A172 (cell line): ENCODE measurements around the gene UBASH3A. TPM values are rescaled to one million over a fixed set of nuclear protein-coding genes. Genes with fewer than 3 reads are reported as not detected.

ENCODE experiments used
- DNase-seq: peaks from one replicate; pipeline ENCODE4 v3.0.0-alpha.2; 2015; ENCODE audit warnings: low spot score
- total RNA-seq: library from RNA; depleted of rRNA; stranded (reverse); fragments of >200 nt; shearing (Covaris generic); gene quantifications from 2 replicates; pipeline ENCODE4 v1.2.3, GENCODE V29; 2014

The UBASH3A gene
- total RNA-seq, 1 experiment from 2014 or later: not detected

DNA sequence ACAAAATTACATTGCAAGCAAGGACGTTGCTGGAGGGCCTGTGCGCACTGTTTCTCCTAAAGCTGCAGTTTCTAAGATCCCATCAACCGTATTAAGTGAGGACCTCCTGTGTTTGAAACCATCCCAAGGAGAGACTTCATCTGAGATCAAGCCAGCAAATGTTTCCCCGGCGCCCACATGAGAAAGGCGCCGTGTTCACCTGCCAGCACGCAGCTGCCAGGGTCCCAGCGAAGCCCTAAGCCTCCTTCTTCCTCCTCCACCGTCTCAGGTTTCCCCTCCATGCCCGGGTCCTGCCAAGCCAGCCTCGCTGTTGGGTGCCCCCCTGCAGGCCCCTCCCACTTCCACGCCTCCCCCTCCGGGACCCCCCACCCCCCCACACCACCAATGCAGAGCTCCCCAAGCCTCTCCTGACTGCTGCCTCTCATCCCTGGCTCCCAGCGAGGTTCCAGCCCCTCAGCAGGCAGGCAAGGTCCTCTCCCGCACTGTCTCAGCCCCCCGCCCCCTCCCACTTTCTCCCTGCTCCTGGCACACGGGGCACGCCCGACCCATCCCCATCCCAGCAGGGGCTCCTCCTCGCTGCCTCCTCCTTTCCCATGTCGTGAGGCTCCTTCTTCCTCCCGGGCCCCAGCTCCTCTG, 28.7 kb upstream of the UBASH3A start:
- DNase-seq: no peak

DNA sequence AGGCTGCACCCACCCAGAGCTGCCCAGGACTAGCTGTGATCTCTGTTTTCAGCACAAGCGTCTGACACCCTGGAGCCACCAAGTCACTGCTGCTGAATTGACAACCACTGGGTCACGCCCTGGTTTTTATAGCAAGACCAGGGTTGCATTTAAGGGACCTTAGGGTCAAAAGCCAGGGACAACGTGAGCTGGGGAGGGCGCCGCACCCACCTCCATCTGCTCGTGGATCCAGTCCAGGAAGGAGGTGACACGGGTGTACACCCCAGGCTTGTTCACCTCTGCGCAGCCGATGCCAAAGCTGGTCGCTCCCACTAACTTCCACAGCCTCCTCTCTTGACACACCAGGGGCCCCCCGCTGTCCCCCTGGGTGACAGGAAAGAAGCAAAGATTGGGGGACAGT, 28.2 kb upstream of the UBASH3A start:
- no peak for DNase-seq

- DNase-seq: no peak
Observed at GRCh38 chr21:42375966-42376337, 27.8 kb upstream of the UBASH3A start.

DNA sequence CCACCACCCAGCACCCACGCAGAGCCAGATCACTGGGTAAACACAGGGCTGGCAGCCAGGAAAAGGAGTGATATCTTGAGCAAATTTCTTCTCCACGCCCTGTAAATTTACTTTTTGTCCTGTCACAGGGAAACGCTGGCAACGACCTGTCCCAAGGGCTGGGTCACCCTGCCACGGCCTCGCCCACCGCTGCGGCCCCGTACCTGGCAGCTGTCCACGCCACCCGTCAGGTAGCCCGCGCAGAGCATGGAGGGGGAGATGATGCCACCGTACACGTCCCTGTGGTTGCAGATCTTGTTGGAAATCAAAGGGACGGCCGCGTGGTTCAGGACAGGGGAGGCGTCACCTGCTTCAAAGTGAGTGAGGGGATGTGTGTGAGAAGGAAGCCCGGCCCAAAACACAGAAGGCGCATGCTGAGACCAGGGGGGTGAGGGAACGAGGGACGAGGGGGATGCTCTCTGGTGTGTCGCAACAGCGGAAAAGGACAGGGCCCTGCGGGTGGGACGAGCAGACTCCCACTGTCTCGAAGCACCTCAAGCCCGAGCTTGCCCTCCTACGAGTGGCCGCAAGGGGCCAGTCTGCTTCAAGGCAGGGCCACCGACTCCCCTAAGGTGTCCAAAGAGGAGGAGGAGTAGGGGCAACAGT, 27.2 kb upstream of the UBASH3A start:
- no peak for DNase-seq

- DNase-seq: no peak
Observed at GRCh38 chr21:42377211-42377950, 26.3 kb upstream of the UBASH3A start.

DNA sequence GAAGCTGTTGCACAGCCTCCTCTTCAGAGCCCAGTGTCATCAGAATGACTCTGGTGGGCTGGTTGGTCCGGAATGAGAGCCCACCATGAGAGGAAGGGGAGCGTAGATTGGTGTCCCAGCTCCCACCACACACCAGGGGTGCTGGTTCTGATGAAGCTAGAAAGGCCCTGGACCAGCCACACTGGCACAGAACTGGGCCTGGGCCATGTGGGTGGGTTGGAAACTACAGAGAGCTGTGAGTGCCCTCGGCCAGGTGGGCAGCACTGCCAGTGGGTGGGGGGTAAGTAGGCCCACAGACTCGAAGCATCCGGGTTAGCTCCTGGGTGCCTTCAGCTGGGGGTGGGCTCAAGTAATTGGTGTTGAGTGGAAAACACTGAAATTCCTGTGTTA, 25.8 kb upstream of the UBASH3A start:
- DNase-seq: no peak

- DNase-seq: no peak
Observed at GRCh38 chr21:42378418-42378817, 25.3 kb upstream of the UBASH3A start.

DNA sequence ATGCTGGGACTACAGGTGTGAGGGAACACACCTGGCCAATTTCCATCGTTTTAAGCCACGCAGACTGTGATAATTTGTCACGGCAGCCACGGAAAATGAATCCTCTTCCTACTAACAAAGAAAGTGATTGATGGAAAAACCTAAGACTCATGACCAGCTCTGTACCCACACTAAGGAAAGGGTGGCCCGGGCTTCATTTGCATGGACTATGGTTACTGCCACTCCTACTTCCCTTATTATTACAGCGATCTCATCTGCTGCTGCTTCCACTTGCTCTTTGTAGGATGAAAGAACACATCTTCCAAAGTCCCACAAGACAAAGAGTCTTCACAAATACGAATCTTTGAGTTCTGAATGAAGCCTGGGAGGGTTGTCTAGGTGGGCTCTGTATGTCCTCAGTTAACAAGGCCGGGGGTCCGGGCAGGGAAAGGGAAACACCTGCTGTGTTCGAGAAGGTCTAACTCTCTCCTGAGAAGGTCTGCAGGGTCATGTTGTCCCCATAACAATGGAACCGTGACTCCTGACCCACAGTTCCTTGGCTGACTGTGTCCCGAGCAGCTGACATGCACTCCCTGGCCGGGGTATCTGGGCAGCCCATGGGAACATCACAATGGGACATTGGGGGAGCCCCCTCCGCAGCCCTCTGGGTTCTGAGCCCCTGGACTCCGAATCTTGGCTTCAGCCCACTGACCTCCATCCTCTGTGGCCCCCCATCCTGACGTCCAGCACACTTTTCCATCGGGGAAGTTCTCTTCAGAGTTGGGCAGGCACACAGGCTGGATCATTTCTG, 24.1 kb upstream of the UBASH3A start:
- DNase-seq: no peak

- peak; percentile 58 for DNase-seq
Observed at GRCh38 chr21:42381347-42381984, 22.2 kb upstream of the UBASH3A start.

GRCh38 chr21:42382915-42383314, 20.8 kb upstream of the UBASH3A start:
- no peak for DNase-seq

- DNase-seq: no peak
Observed at GRCh38 chr21:42383331-42383730, 20.4 kb upstream of the UBASH3A start.

- DNase-seq: no peak
Observed at GRCh38 chr21:42384156-42384945, 19.4 kb upstream of the UBASH3A start.

- DNase-seq: no peak
Observed at GRCh38 chr21:42384989-42385388, 18.7 kb upstream of the UBASH3A start.

GRCh38 chr21:42385619-42386018, 18.1 kb upstream of the UBASH3A start:
- no peak for DNase-seq

DNA sequence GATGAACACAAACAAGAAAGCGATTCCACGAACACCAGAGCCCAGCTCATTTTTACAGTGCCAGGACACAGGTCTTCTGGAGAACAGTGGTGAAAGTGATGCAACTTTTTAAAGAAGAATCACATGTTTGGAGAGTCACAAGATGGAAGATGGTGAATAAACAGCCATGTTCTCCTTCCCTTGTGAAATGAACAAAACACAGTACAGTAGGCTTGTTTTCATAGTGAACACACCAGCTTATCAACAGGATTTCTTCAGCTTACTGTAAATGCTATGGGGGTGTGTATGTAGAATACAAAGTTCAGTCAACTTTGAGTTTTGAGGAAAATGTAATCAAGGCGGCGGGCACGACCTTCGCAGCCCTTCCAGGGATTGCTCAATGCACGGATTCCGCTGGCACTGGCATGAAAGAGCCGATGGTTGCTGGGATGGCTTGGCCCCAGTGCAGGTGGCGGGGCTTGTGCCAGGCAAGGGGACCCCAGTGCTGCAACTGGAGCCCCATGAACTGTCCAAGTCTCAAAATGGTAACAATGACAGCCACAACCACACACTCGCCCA, 17.6 kb upstream of the UBASH3A start:
- no peak for DNase-seq

DNA sequence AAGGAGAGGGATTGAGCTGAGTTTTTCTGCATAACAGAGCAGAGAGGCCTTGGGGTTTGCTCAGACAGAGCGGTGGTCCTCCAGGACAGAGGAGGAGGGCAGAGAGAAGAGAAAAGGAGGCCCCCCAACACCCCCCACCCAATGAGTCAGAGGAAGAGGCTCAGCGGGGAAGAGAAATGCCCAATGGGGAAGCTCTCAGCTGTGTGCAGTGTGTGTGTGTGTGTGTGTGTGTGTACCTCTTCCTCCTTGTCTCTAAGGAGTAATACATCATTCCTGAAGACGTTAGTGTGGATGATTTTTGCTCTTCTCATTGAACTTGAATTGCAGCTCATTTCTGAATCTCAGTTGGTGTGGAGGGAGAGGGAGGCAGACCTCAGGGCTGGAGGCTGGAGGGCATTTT, 16.5 kb upstream of the UBASH3A start:
- no peak for DNase-seq

DNA sequence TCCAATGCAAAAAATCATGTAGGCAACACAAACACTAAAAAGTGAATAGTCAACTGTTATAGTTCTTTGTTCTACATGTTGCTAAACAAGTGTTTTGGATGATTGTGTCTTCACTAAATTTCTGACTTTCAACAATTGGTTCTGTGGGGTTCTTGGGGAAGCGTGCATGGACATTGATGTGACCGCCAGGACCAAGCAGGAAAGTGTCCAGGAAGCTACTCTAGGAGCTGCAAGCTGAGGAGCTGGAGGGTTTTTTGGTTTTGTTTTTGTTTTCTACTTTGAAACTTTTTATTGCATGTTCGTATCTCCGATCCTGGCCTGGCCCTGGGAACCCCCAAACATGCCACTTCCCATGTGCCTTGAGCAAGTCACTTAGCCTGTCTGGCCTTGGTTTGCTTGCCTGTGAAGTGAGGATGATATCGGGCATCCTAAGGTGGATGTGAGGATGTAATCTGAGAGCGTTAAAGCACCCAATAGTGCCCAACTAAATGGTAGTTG, 15.8 kb upstream of the UBASH3A start:
- DNase-seq: no peak

GRCh38 chr21:42388740-42389448, 14.8 kb upstream of the UBASH3A start:
- DNase-seq: no peak

DNA sequence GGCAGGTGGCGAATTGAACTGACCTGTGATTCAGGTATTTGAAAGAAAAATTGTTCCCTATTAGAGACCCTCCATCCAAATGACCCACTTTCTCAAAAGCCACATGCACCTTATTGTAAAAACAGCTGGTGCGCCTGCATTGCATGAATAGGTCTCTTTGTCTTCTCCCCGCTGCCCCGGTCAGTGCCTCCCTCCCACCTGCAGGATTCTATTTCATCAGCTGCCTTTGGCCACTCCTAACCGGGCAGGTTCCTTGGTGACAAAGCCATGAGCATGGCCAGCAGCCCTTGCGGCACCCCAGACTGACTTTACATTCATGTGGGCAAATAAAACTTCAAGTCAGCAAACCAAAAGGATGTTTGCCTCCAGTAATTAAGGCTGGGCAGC, 14.3 kb upstream of the UBASH3A start:
- no peak for DNase-seq

- no peak for DNase-seq
Observed at GRCh38 chr21:42390193-42390592, 13.5 kb upstream of the UBASH3A start.
